ENCODE data around the gene PAQR7.
"Not testable (repeated sequence)": the region's sequence is repeated elsewhere in the genome, so short reads cannot be mapped to it uniquely, and the experiment has no call there.

The PAQR7 gene

DNA sequence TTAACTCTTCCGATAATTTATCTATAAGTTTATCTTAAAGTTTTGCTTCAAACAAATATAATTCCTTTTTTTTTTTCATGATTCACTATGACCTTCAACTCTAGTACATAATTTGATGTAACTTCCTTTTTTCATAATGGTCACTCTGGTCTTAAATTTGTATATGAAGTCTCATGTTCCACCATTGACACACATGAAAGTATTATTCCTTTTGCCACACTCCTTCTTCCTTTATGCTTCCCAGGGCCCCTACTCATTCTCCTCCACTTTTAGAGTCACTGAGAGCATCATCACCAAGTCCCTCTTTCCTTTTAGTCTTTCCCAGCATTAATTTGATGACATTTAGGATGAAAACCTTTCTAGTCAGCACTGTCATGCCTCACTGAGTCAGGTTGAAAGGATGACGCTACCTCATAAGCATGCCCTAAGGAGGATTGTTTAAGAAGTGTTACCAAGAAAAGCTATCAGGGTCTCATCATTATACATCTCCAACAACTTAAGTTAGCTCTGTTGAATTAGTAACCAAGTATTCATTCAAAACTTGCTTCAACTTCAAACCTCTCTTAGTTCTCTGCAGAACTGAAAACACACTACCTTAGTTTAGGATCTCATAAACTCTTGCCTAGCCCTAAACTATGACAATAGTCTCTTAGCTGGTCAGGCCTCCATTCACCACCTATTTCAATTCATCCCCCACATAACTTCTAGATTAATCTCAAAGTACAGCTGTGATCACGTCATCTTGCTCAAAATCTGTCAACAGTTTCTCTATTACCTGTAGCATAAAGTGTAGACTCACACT, 30.8 kb downstream of the PAQR7 start:
- DNase-seq (ENCODE audit: low spot score) = no peak

DNA sequence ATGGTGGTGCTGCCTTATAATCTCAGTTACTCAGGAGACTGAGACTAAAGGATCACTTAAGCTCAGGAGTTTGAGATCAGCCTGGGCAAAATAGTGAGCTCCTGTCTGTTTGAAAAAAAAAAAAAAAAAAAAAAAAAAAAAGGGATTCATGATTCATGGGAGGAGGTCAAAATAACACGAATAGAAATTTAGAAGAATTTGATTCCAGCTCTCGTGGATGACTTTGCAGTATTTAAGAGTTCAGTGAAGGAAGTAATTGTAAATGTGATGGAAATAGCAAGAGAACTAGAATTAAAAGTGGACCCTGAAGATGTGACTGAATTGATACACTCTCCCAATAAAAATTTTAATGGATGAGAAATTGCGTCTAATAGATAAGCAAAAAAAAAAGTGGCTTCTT, 32.0 kb downstream of the PAQR7 start:
- no peak for DNase-seq (ENCODE audit: low spot score)

DNA sequence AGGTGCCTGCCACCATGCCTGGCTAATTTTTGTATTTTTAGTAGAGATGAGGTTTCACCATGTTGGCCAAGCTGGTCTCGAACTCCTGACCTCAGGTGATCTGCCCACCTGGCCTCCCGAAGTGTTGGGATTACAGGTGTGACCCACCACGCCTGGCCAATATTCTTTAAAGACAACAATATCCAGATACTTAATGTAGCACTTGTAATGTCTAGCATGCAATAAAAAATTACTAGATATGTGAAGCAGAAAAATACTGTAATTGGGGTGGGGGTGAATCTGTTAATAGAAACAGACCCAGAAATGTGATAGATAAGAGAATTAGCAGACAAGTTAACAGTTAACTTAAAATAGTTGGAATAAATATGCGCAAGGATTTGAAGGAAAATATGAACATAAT, 35.7 kb downstream of the PAQR7 start:
- not testable (repeated sequence) for DNase-seq (ENCODE audit: low spot score)

- DNase-seq (ENCODE audit: low spot score) = no peak
Observed at GRCh38 chr1:25837262-25837875, 38.1 kb downstream of the PAQR7 start.

DNA sequence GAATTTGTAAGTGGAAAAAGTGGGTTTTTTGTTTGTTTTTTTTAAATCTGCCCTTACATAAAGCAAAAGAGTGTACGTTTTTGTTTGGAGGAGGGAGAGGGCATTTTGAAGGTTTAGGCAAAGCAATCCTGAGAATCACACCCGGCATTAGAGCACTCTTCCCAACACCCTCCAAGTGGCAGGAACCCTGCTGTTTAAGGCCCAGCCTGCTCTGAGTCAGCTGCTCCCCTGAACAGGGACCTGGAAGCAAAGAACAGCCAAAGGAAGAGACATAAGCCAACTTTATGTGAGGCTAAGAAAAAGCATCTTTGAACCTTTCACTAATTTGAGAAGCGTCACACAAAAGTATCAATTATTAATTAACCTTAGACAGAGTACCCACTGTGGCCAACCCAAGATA, 38.8 kb downstream of the PAQR7 start:
- no peak for DNase-seq (ENCODE audit: low spot score)

GRCh38 chr1:25834894-25835293, 40.6 kb downstream of the PAQR7 start:
- DNase-seq (ENCODE audit: low spot score) = no peak

GRCh38 chr1:25833158-25833557, 42.4 kb downstream of the PAQR7 start:
- DNase-seq (ENCODE audit: low spot score) = no peak

- no peak for DNase-seq (ENCODE audit: low spot score)
Observed at GRCh38 chr1:25832336-25833037, 43.0 kb downstream of the PAQR7 start.

DNA sequence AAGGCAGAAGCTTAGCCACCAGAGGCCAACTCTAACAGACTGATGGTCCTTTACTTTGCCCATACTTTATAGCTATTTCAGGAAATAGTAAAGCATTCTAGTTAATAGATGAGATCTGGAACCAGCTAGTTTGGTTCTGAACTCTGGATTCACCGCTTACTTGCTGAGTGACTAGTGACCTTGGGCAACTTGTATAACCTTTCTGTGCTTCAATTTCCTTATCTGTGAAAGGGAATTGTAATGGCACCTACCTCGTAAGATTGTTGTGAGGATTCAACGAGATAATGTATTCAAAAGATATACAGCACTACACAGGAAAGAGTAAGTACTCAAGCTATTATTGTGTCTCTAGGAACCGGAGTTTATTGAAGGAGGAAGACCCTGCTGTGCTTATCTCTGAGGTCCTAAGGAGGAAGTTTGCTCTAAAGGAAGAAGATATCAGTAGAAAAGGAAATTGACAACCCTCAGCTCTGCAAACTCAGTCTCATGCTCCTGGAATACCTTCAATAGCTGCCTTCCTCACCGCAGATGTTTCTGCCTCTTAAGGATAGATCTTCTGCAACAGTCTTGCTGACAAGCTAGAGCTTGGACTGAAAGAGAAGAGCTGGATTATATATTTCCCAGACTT, 43.8 kb downstream of the PAQR7 start:
- DNase-seq (ENCODE audit: low spot score) = no peak

- DNase-seq (ENCODE audit: low spot score) = no peak
Observed at GRCh38 chr1:25829046-25829445, 46.5 kb downstream of the PAQR7 start.

DNA sequence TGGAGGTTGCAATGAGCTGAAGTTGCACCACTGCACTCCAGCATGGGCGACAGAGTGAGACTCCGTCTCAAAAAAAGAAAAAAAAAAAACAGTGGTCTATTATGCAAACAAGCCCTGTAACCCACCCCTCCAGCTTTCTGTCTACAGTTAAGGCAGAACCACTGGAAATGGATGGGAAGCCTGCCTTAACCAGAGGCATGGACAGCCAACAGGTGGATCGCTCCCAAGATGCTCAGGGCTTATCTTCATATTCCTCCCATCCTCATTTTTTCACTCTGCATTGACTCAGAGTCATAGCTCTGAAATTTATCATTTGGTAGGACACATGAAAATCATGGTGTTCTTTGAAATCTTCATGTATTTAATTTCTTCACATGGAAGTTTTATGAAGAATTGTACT, 47.0 kb downstream of the PAQR7 start:
- no peak for DNase-seq (ENCODE audit: low spot score)

DNA sequence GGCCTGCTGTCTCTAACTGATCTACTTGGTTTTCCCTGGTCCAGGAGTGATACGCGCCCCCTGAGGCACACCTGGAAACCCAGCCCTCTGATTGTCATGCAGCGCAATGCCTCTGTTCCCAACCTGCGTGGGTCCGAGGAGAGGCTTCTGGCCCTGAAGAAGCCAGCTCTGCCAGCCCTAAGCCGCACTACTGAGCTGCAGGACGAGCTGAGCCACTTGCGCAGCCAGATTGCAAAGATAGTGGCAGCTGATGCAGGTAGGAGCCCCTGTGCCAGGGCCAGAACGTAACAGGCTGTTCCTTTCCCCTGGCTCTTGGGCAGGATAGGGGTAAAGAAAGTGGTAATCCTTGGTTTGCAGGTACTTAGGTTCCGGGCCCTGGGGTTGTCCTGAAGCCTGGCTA, 48.9 kb downstream of the PAQR7 start:
- no peak for DNase-seq (ENCODE audit: low spot score)

GRCh38 chr1:25825605-25826004, 49.9 kb downstream of the PAQR7 start:
- DNase-seq (ENCODE audit: low spot score) = no peak

DNA sequence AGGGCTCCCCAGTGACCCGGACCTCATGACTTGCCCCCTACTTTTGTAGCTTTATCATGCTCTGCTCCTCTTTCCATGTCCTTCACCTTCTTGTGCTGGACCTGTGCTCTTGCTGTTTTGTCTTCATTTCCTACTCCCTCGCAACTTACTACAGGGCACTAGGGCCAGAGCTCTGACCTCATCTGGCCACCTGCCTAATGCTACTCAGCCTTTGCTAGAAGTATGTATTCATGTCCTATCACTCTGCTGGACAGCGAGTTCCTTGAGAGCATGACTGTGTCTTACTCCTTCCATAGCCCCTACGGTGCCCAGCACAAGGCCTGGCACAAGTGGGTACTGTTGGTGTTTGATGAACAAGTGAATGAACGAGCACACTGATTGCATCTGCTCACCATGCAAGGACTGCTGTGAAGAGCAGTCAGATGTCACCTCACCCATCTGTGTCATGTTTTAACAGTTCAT, 53.8 kb downstream of the PAQR7 start:
- DNase-seq (ENCODE audit: low spot score) = no peak

- DNase-seq (ENCODE audit: low spot score) = no peak
Observed at GRCh38 chr1:25821112-25821476, 54.4 kb downstream of the PAQR7 start.

GRCh38 chr1:25820247-25821111, 55.0 kb downstream of the PAQR7 start:
- peak; percentile 47 for DNase-seq (ENCODE audit: low spot score)

GRCh38 chr1:25819491-25820246, 55.8 kb downstream of the PAQR7 start, which contains the start of gene MTFR1L:
Gene MTFR1L, plus strand, starts transcription at chr1:25819954. Its CDS starts 3,151 bp downstream, at chr1:25823105.
- peak; percentile 79 for DNase-seq (ENCODE audit: low spot score)

DNA sequence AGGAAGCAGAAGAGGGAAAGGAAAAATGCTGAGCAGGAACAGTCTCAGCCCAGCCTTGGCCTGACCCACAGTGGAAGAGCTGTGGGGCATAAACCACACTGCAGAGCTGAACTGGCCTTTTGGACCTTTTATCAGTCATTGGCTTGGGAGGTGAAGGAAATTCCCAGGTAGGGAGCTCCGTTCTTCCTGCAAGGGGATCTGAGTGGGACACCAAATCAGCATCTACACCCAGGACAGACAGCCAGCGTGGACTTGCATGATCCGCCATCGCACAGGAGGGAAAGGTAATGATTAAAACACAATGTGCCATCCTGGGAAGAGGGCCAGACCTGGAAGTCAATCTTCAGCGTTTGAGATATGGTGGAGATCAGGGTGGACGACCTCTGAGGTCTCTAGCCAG, 56.9 kb downstream of the PAQR7 start:
- DNase-seq (ENCODE audit: low spot score) = no peak

DNA sequence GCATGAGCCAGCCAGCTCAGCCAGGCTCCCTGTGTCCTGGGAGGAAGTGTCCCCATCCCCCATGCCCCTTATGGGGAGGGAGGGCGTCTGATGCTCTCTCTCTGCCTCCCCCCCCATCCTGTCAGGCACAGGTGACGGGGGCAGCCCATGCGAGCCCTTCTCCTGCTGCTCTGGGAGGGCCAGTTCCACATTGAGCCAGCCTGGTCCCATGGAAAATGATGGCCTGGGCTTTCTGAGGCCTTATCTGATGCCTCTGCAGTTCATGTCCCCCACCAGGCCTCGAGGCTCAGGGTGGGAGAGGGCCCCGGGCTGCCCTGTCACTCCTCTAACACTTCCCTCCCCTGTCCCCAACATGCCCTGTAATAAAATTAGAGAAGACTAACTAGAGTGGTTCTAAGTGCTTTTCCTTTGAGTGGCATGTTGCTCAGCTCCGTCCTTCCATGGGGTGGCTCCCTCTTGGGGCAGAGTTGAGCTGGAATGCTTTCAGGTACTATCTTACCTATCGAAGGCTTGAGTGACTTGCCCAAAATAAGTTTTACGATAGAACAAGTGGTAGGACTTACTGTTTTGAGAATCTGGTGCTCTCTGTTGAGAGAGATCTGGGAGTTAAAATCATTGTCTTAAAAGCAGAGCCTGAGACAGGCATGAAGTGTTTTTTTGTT, 57.5 kb downstream of the PAQR7 start:
- no peak for DNase-seq (ENCODE audit: low spot score)

GRCh38 chr1:25816112-25816718, 59.3 kb downstream of the PAQR7 start:
- no peak for DNase-seq (ENCODE audit: low spot score)
